SU-DHL-6 (cell line): Measurements from ENCODE around the gene SUSD4.

Source experiments
- H2AFZ ChIP-seq: fragments of 200-600 bp; sonication (generic); 2 replicates; pipeline ENCODE4 v1.6.1; 2014; ENCODE audit warnings: low read depth, mild to moderate bottlenecking, moderate library complexity, mixed read lengths, antibody characterized with exemption, low read length; ENCODE audit not compliant: severe bottlenecking
- H3F3A ChIP-seq: fragments of 200-600 bp; shearing (Covaris generic); 2 replicates; pipeline ENCODE4 v1.6.0; 2016; ENCODE audit warnings: antibody characterized with exemption, mild to moderate bottlenecking; ENCODE audit not compliant: insufficient read depth
- H3K27ac ChIP-seq: fragments of 200-600 bp; sonication (generic); 2 replicates; pipeline ENCODE4 v1.5.1; 2016; ENCODE audit warnings: low read depth, mild to moderate bottlenecking, low read length, moderate library complexity, mixed read lengths
- H3K27me3 ChIP-seq: fragments of 200-600 bp; sonication (generic), shearing (Covaris generic); 2 replicates; pipeline ENCODE4 v1.6.0; 2014; ENCODE audit warnings: mild to moderate bottlenecking, low read length
- H3K36me3 ChIP-seq: fragments of 200-600 bp; sonication (generic); 2 replicates; pipeline ENCODE4 v1.6.1; 2014; ENCODE audit warnings: mild to moderate bottlenecking, low read length, mixed read lengths
- H3K4me2 ChIP-seq: fragments of 300-600, 200-600 bp; shearing (Covaris generic), sonication (generic); 2 replicates; pipeline ENCODE4 v1.6.0; 2014; ENCODE audit warnings: low read length, low read depth, mild to moderate bottlenecking; ENCODE audit not compliant: poor library complexity, severe bottlenecking
- H3K4me3 ChIP-seq: fragments of 200-600 bp; sonication (generic); 2 replicates; pipeline ENCODE4 v1.5.1; 2014; ENCODE audit warnings: antibody characterized with exemption, low read length, mild to moderate bottlenecking, mixed read lengths; ENCODE audit not compliant: insufficient read depth, poor library complexity, severe bottlenecking
- H3K79me2 ChIP-seq: fragments of 200-600 bp; sonication (generic); 2 replicates; pipeline ENCODE4 v1.6.1; 2014; ENCODE audit warnings: mild to moderate bottlenecking, low read length, moderate library complexity; ENCODE audit not compliant: insufficient read depth
- H3K9ac ChIP-seq: fragments of 200-600 bp; sonication (generic); 2 replicates; pipeline ENCODE4 v1.7.0; 2014; ENCODE audit warnings: mild to moderate bottlenecking, low read length
- H3K9me2 ChIP-seq: fragments of 200-600 bp; sonication (generic); replicated peaks from 2 replicates; pipeline ENCODE4 v1.6.1; 2014; ENCODE audit warnings: low read length; ENCODE audit not compliant: insufficient read depth
- H3K9me3 ChIP-seq: fragments of 200-600 bp; sonication (generic); 2 replicates; pipeline ENCODE4 v1.6.1; 2014; ENCODE audit warnings: low read length, mixed read lengths; ENCODE audit not compliant: insufficient read depth
- H4K20me1 ChIP-seq: fragments of 200-600 bp; sonication (generic); 2 replicates; pipeline ENCODE4 v1.6.1; 2014; ENCODE audit warnings: low read depth, mild to moderate bottlenecking, antibody characterized with exemption, low read length, moderate library complexity, mixed read lengths
- EZH2phosphoT487 ChIP-seq: fragments of 200-600 bp; sonication (generic), shearing (Covaris generic); conservative IDR thresholded peaks from 2 replicates; pipeline ENCODE4 v1.6.1; 2018; ENCODE audit warnings: mild to moderate bottlenecking, antibody characterized with exemption, low read length, moderate library complexity, mixed read lengths
- TF ChIP-seq, protein P1 (sequence below): fragments of 200-600 bp; sonication (generic); IDR thresholded peaks from one replicate; pipeline ENCODE4 v1.5.1; 2017; ENCODE audit warnings: antibody characterized with exemption, mild to moderate bottlenecking, low read length, moderate library complexity; ENCODE audit not compliant: insufficient read depth, poor library complexity, severe bottlenecking

Gene SUSD4

DNA sequence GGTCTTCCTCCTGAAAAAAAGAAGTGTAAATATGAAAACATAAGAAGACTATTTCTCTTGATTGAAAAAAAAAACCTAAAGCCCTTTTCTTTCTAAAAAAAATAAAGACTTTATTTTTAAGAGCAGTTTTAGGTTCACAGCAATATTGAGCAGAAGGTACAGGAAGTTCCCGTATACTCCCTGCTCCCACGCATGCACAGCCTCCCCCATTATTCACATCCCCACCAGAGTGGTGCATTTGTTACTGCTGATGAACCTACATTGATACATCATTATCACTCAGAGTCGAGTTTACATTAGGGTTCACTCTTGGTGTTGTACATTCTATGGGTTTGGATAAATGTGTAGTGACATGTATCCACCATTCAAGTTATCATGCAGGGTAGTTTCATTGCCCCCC, 128.9 kb downstream of the SUSD4 start:
- Histone ChIP-seq H4K20me1 (no peaks in the 10 kb centered on the region), H2AFZ (no peak overlapping the region), H3K27me3 (no peaks in the 10 kb centered on the region), H3K27ac (no peak overlapping the region), H3K4me2 (no peak overlapping the region), H3F3A (no peaks in the 10 kb centered on the region), H3K9me3 (no peaks in the 10 kb centered on the region), H3K9ac (no peak overlapping the region), H3K79me2 (no peaks in the 10 kb centered on the region), H3K9me2 (no peaks in the 10 kb centered on the region), H3K4me3 (no peak overlapping the region), H3K36me3 (no peaks in the 10 kb centered on the region)
- TF ChIP-seq, protein P1, sequence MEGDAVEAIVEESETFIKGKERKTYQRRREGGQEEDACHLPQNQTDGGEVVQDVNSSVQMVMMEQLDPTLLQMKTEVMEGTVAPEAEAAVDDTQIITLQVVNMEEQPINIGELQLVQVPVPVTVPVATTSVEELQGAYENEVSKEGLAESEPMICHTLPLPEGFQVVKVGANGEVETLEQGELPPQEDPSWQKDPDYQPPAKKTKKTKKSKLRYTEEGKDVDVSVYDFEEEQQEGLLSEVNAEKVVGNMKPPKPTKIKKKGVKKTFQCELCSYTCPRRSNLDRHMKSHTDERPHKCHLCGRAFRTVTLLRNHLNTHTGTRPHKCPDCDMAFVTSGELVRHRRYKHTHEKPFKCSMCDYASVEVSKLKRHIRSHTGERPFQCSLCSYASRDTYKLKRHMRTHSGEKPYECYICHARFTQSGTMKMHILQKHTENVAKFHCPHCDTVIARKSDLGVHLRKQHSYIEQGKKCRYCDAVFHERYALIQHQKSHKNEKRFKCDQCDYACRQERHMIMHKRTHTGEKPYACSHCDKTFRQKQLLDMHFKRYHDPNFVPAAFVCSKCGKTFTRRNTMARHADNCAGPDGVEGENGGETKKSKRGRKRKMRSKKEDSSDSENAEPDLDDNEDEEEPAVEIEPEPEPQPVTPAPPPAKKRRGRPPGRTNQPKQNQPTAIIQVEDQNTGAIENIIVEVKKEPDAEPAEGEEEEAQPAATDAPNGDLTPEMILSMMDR: no peak
- TF ChIP-seq EZH2phosphoT487: no peak

DNA sequence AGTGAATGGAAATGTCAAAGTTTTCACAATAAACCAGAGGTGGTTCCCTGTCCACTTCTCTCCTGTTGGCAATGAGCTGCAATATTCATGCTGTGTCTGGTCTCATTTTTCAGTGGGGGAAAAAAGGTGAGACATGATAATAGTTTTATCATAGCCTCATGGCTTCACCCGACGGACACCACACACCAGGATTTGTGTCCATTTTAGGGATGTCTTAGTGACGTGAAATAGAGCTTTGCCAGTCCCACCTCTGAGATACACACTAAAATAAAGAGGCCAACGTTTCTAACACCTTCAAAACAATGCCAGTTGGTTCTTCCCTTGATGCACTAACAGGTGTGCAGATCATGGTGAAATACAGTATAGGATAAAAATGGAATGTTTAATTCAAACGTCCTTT, 129.4 kb downstream of the SUSD4 start:
- no peak overlapping the region for H2AFZ ChIP-seq
- H4K20me1 ChIP-seq: no peaks in the 10 kb centered on the region
- H3K27me3 ChIP-seq: no peaks in the 10 kb centered on the region
- no peak overlapping the region for H3K4me3 ChIP-seq
- TF ChIP-seq EZH2phosphoT487: no peak
- TF ChIP-seq, protein P1: no peak
- H3K9ac ChIP-seq: no peak overlapping the region
- H3K79me2 ChIP-seq: no peaks in the 10 kb centered on the region
- no peak overlapping the region for H3K27ac ChIP-seq
- H3K9me2 ChIP-seq: no peaks in the 10 kb centered on the region
- H3F3A ChIP-seq: no peaks in the 10 kb centered on the region
- no peaks in the 10 kb centered on the region for H3K36me3 ChIP-seq
- no peak overlapping the region for H3K4me2 ChIP-seq
- no peaks in the 10 kb centered on the region for H3K9me3 ChIP-seq

DNA sequence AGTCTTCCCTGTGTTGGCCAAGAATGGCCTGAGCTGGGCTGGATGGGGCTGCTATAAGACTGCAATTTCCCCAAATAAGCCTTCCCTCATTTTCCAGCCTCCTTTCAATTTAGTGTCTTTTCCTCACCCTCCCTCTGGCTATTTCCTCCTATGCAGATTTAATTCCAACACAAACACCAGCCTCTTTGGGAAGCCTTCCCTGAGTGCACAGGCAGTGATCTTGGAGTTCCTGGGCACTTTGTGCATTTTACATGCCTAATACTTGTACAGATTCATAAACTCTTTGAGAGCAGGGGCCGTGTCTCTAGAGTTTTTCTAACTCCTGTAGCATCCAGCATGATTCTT, 129.8 kb downstream of the SUSD4 start:
- no peaks in the 10 kb centered on the region for H3K27me3 ChIP-seq
- no peaks in the 10 kb centered on the region for H3K9me2 ChIP-seq
- no peak overlapping the region for H3K4me3 ChIP-seq
- H3K9me3 ChIP-seq: no peaks in the 10 kb centered on the region
- no peaks in the 10 kb centered on the region for H3K36me3 ChIP-seq
- H2AFZ ChIP-seq: no peak overlapping the region
- H3K4me2 ChIP-seq: no peak overlapping the region
- no peaks in the 10 kb centered on the region for H4K20me1 ChIP-seq
- TF ChIP-seq EZH2phosphoT487: no peak
- TF ChIP-seq, protein P1: no peak
- H3K9ac ChIP-seq: no peak overlapping the region
- no peaks in the 10 kb centered on the region for H3K79me2 ChIP-seq
- H3F3A ChIP-seq: no peaks in the 10 kb centered on the region
- H3K27ac ChIP-seq: no peak overlapping the region
